GM21528 (cell line): Measurements from ENCODE around the gene CAMK2B.
A peak's percentile ranks its signal among the peaks of the same experiment; 100 is the strongest.
"Not testable (repeated sequence)": the region's sequence is repeated elsewhere in the genome, so short reads cannot be mapped to it uniquely, and the experiment has no call there.

ENCODE experiments used
- ATAC-seq: cut with Tn5 transposase; IDR thresholded peaks from one replicate; pipeline ENCODE4 v1.9.1; 2021; ENCODE audit warnings: mild to moderate bottlenecking, moderate library complexity; ENCODE audit not compliant: unreplicated experiment, low FRiP score

CAMK2B gene

DNA sequence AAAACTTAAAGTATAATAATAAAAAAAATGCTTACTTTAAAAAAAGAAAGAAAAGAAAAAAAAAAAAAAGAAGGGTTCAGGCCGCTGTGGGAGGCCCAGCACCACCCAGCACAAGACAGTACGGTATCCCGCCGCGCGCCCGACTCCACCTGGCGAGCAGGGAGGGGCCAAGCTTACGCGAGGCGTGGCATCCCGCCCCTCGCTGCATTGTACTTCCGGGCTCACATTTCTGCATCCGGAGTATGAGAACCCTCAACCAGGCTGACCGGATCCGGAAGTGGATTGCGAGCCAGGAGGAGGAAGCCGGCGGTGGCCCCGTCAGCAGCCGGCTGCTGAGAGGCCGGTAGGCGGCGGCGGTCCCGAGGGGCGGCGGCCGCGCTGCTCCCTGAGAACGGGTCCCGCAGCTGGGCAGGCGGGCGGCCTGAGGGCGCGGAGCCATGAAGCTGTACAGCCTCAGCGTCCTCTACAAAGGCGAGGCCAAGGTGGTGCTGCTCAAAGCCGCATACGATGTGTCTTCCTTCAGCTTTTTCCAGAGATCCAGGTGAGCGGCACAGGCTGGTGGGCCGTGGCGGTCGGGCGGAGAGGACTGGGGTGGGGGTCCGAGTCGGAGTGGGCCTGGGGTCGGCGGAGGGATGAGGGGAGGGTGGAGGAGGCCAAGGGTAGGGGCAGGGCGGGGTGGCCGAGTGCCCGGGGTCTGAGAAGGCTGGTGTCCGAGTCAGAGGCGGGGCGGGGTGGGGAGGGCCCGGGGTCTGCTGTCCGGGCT is 124.5 kb downstream of the CAMK2B start, which contains the start of gene YKT6:
Gene YKT6 (plus strand): TSS at position 280 of the 763 bp plus-strand sequence. CDS start 158 bp downstream, at position 438.
- ATAC-seq, result peak; percentile 99

DNA sequence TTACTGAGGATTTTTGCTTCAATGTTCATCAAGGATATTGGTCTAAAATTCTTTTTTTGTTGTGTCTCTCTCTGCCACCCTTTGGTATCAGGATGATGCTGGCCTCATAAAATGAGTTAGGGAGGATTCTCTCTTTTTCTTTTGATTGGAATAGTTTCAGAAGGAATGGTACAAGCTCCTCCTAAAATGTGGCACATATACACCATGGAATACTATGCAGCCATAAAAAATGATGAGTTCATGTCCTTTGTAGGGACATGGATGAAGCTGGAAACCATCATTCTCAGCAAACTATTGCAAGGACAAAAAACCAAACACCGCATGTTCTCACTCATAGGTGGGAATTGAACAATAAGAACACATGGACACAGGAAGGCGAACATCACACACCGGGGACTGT is 125.2 kb downstream of the CAMK2B start:
- not testable (repeated sequence) for ATAC-seq

DNA sequence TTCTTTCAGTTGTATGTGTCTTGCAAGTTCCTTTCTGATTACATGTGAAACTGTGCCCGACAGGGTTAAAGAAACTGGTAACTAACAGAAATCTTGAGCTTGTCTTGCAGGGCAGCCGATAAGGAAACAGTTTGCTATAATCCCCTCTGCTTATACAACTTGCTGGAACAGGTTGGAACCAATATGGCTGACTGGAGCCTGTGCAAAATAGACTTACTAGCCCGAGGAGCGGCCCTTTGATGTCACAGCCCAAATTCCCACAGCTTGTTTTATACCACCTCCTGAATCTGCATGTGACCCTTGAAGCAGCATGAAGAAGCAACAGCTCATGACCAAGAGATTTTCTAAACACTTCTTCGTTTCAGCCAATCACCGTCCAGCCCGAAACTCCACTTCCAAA is 127.9 kb downstream of the CAMK2B start:
- ATAC-seq, result no peak

DNA sequence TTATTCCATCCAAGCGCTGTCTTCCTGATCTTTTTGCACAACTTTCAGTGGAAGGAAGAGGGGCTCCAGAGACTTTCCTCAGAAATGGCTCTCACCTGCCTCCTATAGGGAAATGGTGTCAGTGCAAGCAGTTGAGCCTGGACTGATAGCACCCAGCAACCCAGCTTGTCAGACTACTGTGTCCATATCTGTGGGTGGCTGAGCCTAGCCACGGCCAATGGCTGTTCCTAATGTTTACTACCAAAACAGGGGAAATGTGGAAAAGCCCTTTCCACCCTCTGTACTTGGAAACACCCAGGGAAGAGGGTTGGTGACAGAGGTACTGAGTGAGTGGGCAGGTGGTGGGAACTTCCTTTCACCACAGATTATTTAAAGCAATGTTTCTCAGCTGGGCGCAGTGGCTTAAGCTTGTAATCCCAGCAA is 128.9 kb downstream of the CAMK2B start:
- ATAC-seq, result no peak

DNA sequence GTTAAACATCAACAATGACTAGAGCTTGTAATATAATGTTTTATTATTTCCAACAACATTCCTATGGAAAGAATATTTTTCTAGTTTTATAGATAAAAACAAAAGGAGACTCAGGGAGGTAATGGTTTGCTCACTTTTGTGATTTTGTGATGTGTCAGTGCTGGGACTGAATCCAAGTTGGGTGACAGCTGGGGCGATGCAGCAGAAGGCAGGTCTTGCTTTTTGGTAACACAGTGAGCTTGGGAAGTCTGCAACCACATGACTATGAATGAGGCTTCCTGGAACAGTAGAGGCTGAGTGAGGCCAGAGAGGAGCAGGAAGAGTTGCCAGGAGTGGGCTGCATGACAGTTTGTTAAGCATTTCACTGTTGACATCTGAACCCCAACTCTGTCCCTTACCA is 129.5 kb downstream of the CAMK2B start:
- no peak for ATAC-seq

DNA sequence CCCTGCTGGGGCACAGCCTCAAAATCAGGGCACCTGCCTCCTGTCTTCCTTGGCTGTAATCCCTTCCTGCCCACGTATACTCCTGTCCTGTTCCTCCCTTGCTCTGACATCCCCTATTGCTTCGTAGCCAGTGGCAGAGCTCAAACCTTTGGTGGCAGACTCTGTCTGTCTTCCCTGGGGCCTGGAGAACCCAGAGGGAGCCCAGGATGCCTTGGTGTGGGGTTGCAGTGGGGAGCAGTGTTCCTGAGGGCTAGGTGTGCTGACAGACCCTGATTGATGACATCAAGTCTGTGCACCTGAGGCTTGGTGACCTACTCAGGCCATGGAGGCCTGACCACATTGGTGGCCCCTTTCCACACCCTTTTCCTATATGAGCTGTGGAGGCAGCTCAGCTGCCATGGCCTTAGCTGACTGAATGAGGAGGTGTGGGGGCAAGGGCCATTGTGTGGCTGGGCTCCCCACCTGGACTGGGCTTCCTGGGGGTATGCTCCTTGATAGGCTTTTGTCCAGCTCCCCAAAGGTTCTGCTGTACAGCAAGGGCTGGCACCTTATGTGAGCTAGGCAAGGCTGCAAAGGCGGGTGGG is 130.7 kb downstream of the CAMK2B start:
- no peak for ATAC-seq

DNA sequence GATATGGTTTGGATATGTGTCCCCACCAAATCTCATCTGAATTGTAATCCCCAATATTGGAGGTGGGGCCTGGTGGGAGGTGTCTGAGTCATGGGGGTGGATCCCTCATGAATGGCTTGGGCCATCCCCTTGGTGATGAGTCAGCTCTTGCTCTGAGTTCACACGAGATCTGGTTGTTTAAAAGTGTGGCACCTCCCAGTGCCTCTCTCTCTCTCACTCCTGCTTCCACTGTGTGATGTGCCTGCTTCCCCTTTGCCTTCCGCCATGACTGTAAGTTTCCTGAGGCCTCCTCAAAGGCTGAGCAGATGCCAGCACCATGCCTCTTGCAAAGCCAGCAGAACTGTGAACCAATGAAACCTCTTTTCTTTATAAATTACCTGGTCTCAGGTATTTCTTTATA is 131.3 kb downstream of the CAMK2B start:
- ATAC-seq, result no peak

DNA sequence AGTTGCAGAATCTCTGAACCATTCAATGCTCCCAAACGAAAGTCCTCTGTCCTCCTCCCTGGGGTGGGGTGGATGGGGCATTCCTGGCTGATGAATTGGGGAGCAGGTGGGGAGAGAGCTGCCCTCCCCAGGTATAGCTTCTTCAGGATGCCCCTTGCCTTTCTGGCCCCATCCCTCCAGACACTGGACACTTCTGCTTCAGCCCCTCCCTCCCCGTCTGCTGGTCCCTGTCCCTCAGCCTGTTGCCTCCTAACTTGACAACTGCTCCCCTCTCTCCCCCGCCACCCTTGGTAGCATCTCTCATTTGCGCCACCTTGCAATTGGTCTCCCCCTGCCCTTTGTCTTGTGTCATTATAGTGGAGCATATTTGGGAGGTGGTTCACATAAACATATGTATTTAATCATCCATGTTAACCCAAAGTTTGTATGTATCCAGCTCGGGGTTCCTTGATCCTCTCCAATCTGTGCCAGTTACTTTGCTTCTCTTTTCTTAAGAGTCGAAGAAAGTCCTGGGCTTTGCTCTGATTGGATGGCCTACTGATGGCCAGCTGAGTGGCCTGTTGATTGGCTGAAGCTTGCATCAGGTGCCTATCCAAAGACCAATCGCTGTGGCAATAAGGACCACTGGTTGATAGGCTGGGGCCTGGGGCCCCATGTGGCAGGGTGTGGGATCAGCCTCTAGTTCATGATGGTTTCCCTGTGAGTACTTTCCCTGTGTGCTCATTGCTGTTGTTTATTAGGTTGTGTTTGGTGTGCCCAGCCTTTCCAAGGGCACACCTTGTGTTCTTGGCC is 132.2 kb downstream of the CAMK2B start:
- ATAC-seq, result no peak

DNA sequence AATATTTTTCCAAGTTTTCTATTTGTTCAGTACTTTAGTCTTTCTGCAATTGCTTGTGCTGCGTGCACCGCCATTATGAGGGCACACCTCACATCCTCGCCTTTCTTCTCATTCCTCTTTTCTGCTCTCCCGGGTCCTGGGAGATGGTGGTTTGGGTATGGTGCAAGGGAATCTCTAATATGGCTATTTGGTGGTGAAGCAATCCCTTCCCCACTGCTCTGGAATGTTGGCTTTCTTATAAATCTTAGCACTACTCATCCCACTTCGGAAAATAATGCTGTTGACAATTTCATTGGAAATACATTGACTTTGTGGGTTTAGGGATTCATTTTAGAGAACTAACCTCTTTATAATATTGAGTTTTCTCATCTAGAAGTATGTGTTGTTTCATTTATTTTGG is 134.2 kb downstream of the CAMK2B start:
- no peak for ATAC-seq

DNA sequence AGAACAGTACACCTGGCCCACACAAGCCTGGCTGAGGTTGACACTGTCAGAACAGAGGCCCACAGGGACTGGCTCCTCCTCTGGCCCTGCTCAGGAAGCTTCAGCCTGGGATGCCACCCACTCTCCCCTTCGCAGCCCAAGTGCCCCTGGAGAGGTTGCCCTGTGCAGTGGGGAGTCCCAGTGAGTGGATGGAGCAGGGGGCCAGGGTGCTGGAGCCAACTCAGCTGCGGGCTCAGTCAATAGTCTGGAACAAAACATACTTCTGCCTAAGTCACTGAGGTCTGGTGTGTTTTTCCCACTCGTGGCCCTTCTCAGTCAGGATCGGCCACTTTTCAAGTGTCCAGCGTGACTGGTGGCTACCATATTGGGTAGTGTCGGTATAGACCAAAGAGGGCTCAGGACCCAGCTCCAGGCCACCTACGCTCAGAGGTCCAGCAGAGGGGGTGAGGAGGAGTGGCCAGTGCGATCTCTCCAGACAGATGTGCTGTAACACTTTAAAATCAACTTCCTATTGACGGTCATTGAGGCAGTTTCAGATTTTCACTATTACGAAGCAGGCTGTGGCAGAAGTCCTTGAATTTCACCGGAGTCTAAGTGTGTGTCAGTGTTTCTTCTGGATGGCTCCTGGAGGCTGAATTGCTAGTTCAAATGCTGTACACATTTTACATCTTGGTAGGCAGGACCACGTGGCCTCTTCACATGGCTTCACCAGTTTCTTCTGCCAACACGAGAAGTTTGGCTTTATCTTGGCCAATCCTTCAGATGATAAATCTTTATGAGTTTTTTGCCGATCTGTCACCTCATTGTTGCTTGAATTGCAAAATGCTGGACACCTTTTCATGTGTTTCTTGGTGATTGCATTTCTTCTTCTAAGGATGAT is 135.2 kb downstream of the CAMK2B start:
- no peak for ATAC-seq

DNA sequence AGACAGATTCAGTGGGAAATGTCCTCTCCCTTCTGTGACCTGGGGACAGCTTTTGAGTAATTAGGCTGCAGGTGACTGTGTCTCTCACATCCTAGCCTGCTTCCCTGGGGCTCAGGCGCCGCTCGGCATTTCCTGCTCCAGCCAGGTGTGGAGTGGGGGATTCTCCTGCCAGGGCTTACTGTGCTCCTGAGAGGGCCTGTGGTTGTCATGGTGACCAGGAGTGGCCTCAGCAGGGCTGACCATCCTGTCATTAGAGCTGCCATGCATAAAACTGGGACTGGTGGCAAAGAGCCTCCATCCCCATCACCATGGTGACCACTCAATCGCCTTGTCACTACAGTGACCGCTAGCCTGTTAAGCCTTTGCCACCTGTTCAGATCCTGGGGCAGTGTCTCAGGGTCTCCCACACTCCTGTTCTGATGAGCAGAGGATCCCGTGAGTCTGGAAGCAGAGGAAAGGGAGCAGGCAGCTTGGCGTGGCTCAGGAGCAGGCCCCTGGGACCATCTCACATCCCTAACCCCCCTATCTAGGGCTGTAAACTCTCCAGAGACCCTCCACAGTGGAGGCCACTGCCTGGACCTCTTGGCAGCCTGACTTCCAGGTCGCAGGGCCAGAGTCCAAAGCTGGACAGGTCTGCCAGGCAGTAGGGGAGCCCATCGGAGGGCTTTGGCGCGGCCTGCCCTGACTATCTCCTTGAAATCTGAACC is 136.0 kb downstream of the CAMK2B start, which contains the start of gene GCK:
Gene GCK (minus strand): TSS at position 154 of the 707 bp plus-strand sequence. CDS start 486 bp downstream, outside the sequence.
- no peak for ATAC-seq

DNA sequence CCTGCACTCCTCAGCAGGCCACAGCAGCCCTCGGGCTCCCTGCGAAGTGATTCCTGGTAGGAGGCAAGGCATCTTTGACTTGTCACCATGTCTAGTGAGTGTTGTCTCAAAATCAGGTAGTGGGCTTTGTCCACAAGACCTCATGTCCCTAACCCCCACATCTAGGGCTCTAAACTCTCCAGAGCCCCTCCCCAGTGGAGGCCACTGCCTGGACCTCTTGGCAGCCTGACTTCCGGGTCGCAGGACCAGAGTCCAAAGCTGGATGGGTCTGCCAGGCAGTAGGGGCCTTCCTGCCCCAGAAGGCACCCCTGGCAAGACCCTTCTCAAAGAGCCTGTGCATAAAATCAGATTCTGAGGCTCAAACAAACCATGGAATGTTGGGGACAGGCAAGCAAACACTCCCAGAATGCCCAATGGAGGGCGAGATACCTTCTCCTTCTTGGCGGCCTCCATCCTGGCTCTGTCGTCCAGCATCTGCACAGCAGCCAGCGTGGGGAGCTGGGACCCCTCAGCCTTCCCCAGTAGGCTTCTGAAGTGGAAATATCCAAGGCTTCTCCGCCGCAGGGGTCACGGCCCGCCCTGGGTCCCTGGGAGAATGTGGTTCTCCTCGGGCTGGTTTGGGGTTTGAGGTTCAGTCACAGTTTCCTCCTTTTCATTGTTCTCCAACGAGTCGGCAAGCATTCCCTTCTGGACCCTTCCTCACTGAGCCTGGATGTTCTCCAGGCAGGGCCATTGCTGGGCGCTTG is 136.7 kb downstream of the CAMK2B start:
- no peak for ATAC-seq

DNA sequence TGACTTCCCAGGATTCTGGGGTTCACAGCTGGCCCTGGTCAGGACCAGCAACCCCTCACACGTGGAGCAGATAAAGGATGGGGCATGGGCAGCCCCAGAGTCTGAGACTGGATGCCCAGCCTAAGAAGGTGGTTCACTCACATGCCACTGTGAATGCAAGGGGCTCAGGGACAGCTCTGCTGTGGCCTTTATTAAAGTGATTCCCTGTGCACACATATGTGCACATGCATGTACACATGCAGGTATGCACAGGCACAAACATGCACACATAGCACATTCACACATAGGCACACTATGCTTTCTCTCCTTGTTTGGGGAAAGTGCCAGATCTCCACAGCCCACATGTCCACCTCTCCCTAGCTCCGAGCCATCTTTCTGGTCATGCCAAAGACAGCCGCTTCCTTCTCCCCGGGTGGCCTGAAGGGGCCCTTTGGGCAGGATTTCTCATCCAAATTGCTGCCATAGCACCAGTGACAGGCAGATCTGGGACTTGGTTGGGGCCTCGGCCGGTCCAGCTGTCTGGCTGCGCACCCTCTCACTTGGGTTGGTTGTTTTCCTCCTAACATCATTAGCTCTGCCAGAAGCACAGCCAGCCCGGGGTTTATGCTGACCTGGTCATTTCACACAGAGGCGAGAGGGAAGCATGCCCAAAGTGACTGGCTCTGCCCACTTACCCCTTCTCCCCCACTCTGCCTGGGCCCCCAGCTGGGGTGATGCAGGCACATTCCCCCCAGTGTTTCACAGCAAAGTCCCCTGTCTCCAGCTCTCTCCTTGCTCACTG is 137.6 kb downstream of the CAMK2B start:
- no peak for ATAC-seq

DNA sequence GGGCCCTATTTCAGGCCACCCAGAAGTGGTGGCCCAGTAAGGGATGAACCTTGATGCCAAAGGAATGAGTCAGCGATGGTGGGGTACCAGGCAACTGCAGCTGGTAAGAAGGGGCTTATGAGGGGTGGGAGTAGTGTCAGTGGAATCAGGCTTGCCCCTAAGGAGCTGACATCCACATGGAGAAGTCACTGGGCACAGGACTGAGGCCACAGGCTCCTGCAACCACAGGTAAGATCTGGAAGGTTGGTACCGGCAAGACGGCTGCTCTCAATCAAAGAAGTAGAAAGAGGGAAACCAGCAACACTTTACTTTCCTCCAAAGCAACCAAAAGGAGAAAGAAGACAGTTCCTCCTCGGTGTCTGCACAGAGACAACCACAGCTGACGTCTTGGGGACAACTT is 138.7 kb downstream of the CAMK2B start:
- no peak for ATAC-seq

DNA sequence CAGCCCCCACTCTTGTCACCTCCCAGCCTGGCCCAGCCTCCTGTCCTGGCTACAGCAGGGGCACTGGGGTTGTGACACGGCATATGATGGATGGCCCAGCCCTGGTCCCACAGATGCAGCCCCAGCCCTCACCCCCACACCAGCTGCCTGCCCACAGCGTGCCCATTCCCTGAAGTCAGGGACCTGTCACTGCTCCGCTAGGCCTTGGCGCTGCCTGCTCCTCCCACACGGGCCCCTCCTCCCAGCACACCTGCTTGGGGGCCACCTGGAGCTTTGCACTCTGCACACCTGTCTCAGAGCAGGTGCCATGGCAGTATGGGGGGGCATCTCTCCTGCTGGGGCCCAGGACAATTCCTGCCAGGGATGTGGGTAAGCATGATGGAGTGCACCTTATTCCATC is 139.7 kb downstream of the CAMK2B start:
- no peak for ATAC-seq

DNA sequence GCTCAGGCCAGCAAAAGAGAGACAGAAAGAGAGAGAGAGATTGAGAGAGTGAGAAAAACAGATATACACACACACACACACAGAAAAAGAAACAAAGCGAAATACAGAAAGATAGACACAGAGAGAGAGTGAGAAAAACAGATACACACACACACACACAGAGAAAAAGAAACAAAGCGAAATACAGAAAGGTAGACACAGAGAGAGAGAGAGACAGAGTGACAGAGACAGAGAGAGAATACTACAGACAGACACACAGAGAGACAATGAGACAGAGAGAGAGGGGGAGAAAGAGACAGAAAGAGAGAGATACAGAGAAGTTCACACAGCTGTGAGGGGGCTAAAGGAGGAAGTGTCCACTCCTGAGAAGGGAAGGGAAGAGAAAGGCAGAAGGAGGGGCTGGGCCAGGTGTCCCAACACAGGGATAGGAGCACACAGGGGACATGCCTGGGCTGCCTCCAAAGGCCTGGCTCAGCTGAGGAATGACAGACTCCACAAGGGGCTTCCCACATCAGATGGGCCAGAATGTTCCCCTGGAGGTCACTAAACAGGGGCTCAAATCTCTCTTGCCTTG is 140.4 kb downstream of the CAMK2B start:
- no peak for ATAC-seq

DNA sequence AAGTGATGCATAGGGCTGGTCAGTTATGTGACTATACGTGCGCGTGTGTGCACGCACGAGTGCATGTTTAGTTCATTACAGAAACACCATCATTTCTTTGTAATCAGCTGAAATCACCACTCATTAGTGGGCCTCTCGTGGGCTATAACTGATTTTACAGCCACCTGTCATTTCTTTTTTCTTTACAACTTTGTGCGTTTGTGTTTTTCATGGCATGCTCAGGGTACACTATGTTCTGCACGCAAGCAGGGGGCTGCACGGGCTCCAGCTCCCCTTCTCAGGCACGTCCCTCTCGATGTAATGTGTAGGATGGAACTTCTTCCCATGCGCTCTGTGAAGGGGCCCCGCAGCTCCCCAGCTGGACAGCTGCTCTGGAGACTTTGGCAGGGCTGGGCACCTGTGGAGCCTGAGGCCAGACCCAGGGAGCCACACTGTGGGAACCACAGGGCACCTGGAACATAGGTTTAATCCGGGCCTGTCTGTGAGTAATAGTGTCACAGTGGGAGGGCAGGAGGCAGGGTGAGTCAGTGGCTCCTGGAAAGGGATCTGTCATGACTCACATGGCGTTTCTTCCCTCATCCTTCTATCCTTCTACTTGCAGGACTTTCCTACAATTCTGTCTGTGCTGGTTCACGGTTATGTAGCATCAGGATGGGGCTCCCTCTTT is 141.1 kb downstream of the CAMK2B start:
- no peak for ATAC-seq
